NCI-H446 (cell line): ENCODE data around the gene TFAM.
"Not testable (repeated sequence)": the region's sequence is repeated elsewhere in the genome, so short reads cannot be mapped to it uniquely, and the experiment has no call there.

Experiments used
- DNase-seq, 2 experiments: peaks; one replicate each; lab custom pipeline; 2025; lab: John Stamatoyannopoulos, UW

TFAM gene

GRCh38 chr10:58372607-58373441 is 12.4 kb upstream of the TFAM start:
- no peak for DNase-seq

- no peak for DNase-seq
Observed at GRCh38 chr10:58373442-58373827, 11.8 kb upstream of the TFAM start.

- no peak for DNase-seq
Observed at GRCh38 chr10:58382489-58382995, 2.7 kb upstream of the TFAM start.

- DNase-seq, result no peak
Observed at GRCh38 chr10:58384095-58384494, 1.1 kb upstream of the TFAM start.

- DNase-seq, result no peak
Observed at GRCh38 chr10:58384544-58384998, 639 bp upstream of the TFAM start.

- DNase-seq, result no peak
Observed at GRCh38 chr10:58385784-58386112, 538 bp downstream of the TFAM start.

- no peak for DNase-seq
Observed at GRCh38 chr10:58389024-58389423, 3.8 kb downstream of the TFAM start.

GRCh38 chr10:58393317-58393716 is 8.1 kb downstream of the TFAM start:
- DNase-seq, result no peak

GRCh38 chr10:58394471-58394870 is 9.3 kb downstream of the TFAM start:
- DNase-seq, result no peak

GRCh38 chr10:58396057-58396456 is 10.8 kb downstream of the TFAM start:
- no peak for DNase-seq

- no peak for DNase-seq
Observed at GRCh38 chr10:58397830-58398229, 12.6 kb downstream of the TFAM start.

GRCh38 chr10:58399410-58399809 is 14.2 kb downstream of the TFAM start:
- DNase-seq, result no peak

GRCh38 chr10:58400609-58401008 is 15.4 kb downstream of the TFAM start:
- no peak for DNase-seq

GRCh38 chr10:58404001-58404400 is 18.8 kb downstream of the TFAM start:
- no peak for DNase-seq

GRCh38 chr10:58409956-58410610 is 24.9 kb downstream of the TFAM start:
- DNase-seq, result no peak

- DNase-seq, result no peak
Observed at GRCh38 chr10:58412502-58412961, 27.3 kb downstream of the TFAM start.

GRCh38 chr10:58414270-58415041 is 29.2 kb downstream of the TFAM start:
- peak in 1 of 2 experiments; percentile 47 for DNase-seq

- DNase-seq, result no peak
Observed at GRCh38 chr10:58415757-58416156, 30.5 kb downstream of the TFAM start.

- not testable (repeated sequence) for DNase-seq
Observed at GRCh38 chr10:58417902-58418301, 32.7 kb downstream of the TFAM start.

GRCh38 chr10:58424176-58424575 is 39.0 kb downstream of the TFAM start:
- no peak for DNase-seq

GRCh38 chr10:58428436-58428835 is 43.2 kb downstream of the TFAM start:
- not testable (repeated sequence) for DNase-seq

GRCh38 chr10:58431903-58432302 is 46.7 kb downstream of the TFAM start:
- no peak for DNase-seq
